GM12801 (cell line): Measurements from ENCODE around the gene GNA12.

Source experiments
- TF ChIP-seq, protein P1 (sequence below): IDR thresholded peaks from one replicate; pipeline ENCODE4 v1.5.1; 2011; ENCODE audit warnings: control low read depth; ENCODE audit not compliant: insufficient read length; ENCODE audit errors: extremely low read depth

The GNA12 gene

DNA sequence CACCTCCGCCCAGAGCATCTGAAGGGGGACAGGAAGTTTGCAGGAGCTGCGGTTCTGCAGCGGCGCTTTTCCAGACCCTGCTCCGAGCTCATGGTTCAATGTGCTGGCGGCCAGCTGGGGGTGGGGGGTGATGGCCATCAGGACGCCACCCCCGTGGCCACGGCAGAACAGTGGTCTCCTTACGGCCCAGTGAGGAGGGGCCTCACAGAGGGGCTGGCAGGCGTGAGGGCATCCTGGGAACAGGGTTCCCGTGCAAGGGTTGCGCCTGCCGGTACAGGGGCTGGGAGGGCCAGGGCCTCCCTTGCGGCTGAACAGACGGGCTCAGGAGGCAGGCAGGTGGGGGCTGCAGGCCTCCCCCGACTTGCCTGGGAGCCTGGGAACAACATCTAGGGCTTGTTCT is 39.0 kb upstream of the GNA12 start:
- TF ChIP-seq, protein P1, sequence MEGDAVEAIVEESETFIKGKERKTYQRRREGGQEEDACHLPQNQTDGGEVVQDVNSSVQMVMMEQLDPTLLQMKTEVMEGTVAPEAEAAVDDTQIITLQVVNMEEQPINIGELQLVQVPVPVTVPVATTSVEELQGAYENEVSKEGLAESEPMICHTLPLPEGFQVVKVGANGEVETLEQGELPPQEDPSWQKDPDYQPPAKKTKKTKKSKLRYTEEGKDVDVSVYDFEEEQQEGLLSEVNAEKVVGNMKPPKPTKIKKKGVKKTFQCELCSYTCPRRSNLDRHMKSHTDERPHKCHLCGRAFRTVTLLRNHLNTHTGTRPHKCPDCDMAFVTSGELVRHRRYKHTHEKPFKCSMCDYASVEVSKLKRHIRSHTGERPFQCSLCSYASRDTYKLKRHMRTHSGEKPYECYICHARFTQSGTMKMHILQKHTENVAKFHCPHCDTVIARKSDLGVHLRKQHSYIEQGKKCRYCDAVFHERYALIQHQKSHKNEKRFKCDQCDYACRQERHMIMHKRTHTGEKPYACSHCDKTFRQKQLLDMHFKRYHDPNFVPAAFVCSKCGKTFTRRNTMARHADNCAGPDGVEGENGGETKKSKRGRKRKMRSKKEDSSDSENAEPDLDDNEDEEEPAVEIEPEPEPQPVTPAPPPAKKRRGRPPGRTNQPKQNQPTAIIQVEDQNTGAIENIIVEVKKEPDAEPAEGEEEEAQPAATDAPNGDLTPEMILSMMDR, result no peak

DNA sequence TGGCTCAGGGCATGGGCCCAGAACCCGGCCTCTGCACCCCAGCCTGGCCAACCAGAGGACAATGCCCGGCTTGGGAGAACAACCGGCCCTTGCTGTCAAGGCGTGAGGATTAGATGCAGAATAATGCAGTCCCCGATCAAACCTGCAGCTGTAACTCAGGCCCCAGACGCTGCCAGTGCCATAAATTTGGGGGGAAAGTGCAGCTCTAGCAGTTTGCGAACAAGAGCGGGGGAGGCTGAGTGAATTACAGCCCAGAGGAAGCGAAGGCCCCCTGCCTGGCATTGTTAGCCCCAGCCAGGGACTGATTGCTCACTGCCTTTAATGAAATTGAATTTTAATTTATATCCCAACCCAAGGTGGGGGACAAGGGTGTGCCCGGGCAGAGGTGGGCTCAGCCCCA is 38.0 kb upstream of the GNA12 start:
- TF ChIP-seq, protein P1, result no peak

DNA sequence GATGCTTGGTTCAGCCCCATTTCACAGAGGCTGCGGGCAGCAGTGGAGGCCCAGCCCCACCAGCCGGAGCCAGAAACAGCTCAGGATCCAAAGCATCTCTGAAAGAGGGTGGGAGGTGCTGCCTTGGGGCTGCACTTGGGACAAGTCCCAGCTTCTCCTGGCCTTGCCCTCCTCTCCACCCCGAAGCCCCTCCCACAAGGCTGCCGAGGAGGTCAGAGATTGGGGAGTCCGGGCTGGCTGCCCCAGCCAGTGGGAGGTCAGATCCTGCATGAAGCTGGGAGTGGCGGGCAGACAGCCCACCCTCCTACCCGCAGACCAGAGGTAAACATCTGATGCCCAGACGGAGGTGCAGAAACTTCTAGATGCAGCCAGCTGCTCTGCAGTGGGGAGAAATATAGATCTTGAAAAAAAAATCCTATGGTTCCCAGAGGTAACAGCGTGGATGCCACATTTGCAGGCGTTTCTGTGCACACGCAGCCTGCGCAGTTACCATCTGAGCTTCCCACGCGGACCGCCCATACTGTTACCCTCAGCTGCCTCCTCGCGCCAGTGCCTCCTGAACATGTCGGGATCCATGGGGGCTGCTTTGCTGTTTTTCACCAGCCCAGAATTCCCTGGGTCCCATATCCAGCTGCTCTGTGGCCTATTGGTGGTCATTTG is 36.9 kb upstream of the GNA12 start:
- TF ChIP-seq, protein P1, result no peak

DNA sequence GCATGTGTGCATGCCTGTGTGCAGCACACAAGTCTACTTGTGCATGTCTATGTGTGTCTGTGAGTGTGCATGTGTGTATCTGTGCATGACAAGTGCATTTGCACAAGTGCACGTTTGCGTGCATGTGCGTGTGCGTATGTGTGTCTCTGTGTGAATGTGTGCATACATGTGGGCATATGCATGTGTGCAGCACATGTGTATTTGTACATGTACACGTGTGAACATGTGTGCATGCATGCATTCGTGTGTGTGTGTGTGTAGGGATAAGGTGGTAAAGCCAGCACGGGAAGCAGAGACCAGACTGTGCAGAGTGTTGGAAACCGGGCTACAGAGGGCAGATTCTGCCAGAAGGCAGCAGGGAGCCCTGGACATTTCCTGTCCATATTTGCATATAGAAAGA is 35.9 kb upstream of the GNA12 start:
- TF ChIP-seq, protein P1, result no peak

DNA sequence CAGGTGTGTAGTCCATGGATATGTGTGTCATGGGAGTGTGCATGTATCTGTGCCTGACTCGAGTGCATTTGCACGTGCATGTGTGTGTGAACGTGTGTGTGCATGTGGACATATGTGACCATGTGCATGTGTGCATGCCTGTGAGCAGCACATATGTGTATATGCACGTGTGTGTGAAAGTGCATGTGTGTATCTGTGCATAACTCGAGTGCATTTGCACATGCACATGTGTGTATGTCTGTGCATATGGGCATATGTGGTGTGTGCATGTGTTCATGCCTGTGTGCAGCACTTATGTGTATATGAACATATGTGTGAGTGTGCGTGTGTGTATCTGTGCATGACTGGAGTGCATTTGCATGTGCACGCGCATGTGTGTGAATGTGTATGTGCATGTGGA is 35.2 kb upstream of the GNA12 start:
- TF ChIP-seq, protein P1, result no peak

DNA sequence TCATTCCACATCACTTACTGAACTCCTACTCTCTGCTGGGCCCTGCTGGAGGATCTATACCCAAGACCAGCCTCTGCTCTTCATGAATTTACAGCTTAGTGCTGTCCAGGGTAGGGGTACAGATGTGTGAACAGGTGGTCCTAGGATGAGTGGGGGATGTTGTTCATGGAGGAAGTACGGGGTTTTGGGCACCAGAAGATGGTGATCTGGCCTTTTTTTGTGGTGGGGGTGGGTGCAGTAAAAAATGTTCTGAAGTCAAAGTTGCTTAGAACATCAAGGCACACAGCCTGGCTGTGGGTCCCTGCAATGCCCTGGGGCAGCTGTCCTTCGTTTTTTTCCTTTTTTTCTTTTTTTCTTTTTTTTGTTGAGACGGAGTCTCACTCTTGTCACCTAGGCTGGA is 34.2 kb upstream of the GNA12 start:
- TF ChIP-seq, protein P1, result no peak

DNA sequence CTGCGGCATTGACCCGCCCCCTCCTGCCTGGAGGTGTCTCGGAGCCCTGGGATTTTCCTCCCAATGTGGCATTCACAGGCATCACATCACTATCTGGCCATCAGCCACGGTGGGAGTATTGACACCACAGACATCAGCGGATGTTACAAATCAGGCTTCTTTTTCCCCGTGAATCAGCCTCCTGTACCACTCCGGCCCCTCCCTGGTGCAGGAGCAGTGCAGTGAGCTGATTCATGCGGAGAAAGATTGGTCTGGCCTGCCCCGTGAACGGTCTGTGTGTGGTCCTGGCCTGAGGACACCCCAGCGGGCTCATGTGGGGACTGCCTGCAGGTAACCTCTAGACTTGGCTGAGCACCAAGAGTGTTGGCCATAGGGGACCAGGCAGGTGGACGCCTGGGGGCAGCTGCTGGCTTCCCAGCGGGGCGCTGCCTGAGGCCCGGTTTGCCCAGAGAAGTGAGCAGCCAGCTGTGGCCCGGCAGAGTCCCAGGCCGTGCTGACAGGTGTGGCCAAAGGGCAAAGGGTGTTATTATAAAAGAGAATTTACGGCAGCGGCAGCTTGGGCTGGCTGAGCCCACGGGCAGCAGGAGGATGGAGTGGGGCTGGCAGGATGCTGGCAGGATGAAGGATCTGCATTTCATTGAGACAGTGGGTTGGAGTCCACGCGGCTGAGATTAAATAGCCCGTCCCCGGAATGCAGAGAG is 32.1 kb upstream of the GNA12 start:
- TF ChIP-seq, protein P1, result no peak
